ENCODE data around the gene MAST4. TPM values are rescaled to one million over a fixed set of nuclear protein-coding genes. Genes with fewer than 3 reads are reported as not detected.

The MAST4 gene
- total RNA-seq, 1 donor from 2014 or later, result 11.3 TPM

- Mint-ChIP-seq H3K4me1 (ENCODE audit: low read depth) (peaks cover 9% of the 10 kb centered on the region), H3K9me3 (ENCODE audit: low read depth) (no peaks in the 10 kb centered on the region), H3K27ac (ENCODE audit: unreplicated experiment) (no peak overlapping the region), H3K4me3 (ENCODE audit: unreplicated experiment) (no peak overlapping the region), H3K36me3 (ENCODE audit: low read depth) (no peaks in the 10 kb centered on the region), H3K27me3 (ENCODE audit: low read depth) (peaks cover 20% of the 10 kb centered on the region)
- TF ChIP-seq CTCF (IDR thresholded peaks at IDR 0.05), result no peak
- no peak for DNase-seq (ENCODE audit: low spot score)
These were observed 214.0 kb downstream of the MAST4 start for GRCh38 chr5:66810151-66810550.

DNA sequence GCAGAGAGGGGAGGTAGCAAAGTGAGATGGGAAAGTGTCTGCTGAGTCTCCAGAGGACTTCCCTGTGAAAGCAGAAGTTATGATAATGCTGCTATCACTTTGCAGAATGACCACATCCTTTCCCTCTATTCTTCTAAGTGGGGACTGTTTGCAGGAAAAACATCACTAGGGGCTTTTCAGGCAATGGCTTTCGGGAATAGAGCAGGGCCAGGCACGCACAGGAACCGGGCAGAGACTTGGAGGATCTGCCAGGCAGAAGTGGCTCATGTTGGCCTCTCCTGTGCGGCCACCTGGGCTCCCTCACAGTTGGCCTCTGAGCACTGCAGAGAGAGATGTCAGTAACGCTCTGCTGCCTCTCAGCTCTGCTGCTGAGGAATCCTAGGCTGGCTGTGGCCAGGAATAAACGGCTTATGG, 214.7 kb downstream of the MAST4 start:
- no peak for TF ChIP-seq CTCF (IDR thresholded peaks at IDR 0.05)
- H3K36me3 Mint-ChIP-seq (ENCODE audit: low read depth), result no peaks in the 10 kb centered on the region
- no peak overlapping the region for H3K27ac Mint-ChIP-seq (ENCODE audit: unreplicated experiment)
- DNase-seq (ENCODE audit: low spot score), result no peak
- H3K4me1 Mint-ChIP-seq (ENCODE audit: low read depth), result peaks cover 9% of the 10 kb centered on the region
- H3K4me3 Mint-ChIP-seq (ENCODE audit: unreplicated experiment), result no peak overlapping the region
- H3K9me3 Mint-ChIP-seq (ENCODE audit: low read depth), result no peaks in the 10 kb centered on the region
- H3K27me3 Mint-ChIP-seq (ENCODE audit: low read depth), result peaks cover 17% of the 10 kb centered on the region

DNA sequence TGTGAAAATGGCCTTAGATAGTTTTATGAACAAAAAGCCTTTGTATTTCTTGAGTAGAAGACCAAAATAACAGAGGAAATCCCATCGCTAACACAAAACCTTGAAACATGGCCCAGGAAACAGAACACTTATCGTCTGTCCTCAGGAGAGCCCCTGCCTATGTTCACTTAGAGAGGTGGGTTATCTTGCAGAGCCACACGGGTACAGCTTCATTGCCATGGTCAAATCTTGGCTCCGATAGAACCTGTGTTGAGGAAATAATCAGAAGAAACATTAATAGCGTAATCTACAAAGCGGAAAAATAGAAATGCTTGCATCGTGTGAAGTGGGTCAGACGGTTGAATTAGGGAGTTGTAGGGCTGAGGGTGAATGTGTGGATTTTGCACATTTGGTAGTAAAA, 216.1 kb downstream of the MAST4 start:
- Mint-ChIP-seq H3K4me3 (ENCODE audit: unreplicated experiment) (no peak overlapping the region), H3K27ac (ENCODE audit: unreplicated experiment) (no peak overlapping the region), H3K4me1 (ENCODE audit: low read depth) (peaks cover 9% of the 10 kb centered on the region), H3K36me3 (ENCODE audit: low read depth) (no peaks in the 10 kb centered on the region), H3K27me3 (ENCODE audit: low read depth) (peaks cover 23% of the 10 kb centered on the region), H3K9me3 (ENCODE audit: low read depth) (no peaks in the 10 kb centered on the region)
- TF ChIP-seq CTCF (IDR thresholded peaks at IDR 0.05), result no peak
- no peak for DNase-seq (ENCODE audit: low spot score)

DNA sequence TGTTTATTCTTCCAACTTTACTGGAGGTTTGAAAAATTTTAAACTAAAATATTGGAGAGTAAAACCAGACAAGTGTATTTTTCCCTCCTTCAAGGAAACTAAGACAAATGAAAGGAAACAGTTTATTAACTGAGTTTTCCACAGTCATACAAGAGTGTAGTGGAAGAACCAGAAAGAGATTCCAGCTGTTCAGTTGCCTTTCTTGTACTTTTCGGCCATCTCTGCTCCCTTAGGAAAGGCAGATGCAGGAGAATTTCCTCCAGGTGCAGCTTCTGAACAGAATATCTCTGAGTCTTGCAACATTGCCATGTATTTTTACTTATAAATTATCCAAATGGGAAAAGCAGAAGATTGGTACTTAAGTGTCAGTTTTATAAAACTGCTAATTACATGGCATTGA, 217.1 kb downstream of the MAST4 start:
- Mint-ChIP-seq H3K4me3 (ENCODE audit: unreplicated experiment) (no peak overlapping the region), H3K4me1 (ENCODE audit: low read depth) (no peaks in the 10 kb centered on the region), H3K27ac (ENCODE audit: unreplicated experiment) (no peak overlapping the region), H3K27me3 (ENCODE audit: low read depth) (peaks cover 24% of the 10 kb centered on the region), H3K36me3 (ENCODE audit: low read depth) (no peaks in the 10 kb centered on the region), H3K9me3 (ENCODE audit: low read depth) (no peaks in the 10 kb centered on the region)
- no peak for DNase-seq (ENCODE audit: low spot score)
- no peak for TF ChIP-seq CTCF (IDR thresholded peaks at IDR 0.05)

DNA sequence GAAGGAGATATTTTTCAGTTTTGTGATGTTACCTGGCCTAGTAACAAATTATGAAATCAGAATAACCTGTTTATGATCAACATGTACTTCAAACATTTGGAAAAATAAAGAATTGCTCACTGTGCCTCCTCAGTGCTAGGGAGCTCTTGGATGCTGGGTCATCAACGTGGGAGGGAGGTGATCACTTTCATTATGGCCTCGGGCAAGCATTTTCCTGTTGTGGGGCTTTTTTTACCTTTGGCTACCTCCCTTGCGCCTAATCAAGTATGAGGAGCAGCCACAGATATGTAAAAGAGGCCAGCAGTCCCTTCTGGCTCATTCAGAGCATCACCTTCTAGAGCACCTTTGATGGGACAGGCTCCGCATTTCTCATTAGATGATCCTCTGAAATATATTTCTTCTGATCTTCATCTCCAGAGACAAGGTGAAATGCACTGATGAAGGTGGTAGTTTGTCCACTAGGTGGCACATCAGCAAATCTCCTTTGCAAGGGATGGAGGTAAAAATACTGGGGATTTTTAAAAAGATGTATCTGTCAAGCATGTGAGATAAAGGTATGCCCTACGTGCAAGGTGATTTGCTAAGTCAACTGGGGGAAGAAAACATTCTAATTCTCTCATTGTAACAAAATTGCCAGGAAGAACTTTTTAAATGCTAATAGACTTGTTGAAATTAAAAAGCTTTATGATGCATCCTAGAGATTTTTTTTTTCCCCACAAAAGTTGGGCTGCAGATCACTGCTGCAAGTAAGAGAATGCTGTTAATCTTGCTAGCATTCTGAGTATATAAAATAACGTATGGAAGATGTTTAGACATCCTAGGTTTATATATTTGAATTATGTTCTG, 218.2 kb downstream of the MAST4 start:
- DNase-seq (ENCODE audit: low spot score), result no peak

More for the DNA sequence above, 218.2 kb downstream of the MAST4 start:
- H3K27ac Mint-ChIP-seq (ENCODE audit: unreplicated experiment), result no peak overlapping the region
- no peaks in the 10 kb centered on the region for H3K36me3 Mint-ChIP-seq (ENCODE audit: low read depth)
- H3K4me1 Mint-ChIP-seq (ENCODE audit: low read depth), result no peaks in the 10 kb centered on the region
- H3K27me3 Mint-ChIP-seq (ENCODE audit: low read depth), result peaks cover 31% of the 10 kb centered on the region
- TF ChIP-seq CTCF (IDR thresholded peaks at IDR 0.05), result peak; percentile 89
- no peak overlapping the region for H3K4me3 Mint-ChIP-seq (ENCODE audit: unreplicated experiment)
- H3K9me3 Mint-ChIP-seq (ENCODE audit: low read depth), result no peaks in the 10 kb centered on the region
